Activated B cell treated with CpG ODN at 0.5 μM for 24 hours (primary cell): Measurements from ENCODE around the gene LOC101059915. TPM values are rescaled to one million over a fixed set of nuclear protein-coding genes. Genes with fewer than 3 reads are reported as not detected.
"Not testable (repeated sequence)": the region's sequence is repeated elsewhere in the genome, so short reads cannot be mapped to it uniquely, and the experiment has no call there.

Source experiments
- ATAC-seq: fragments of 200-7000 bp; cut with Tn5 transposase; one replicate; pipeline ENCODE4 v1.10.0; 2021; ENCODE audit warnings: low read depth, mild to moderate bottlenecking, moderate library complexity
- CTCF ChIA-PET: fragments of 350-600 bp; sonication (Branson Sonifier 250); formaldehyde crosslinking; loops from one replicate; lab custom pipeline; 2021; ENCODE audit warnings: antibody characterized with exemption; lab: Charles Lee
- POLR2A ChIA-PET: fragments of 350-600 bp; sonication (Branson Sonifier 250); formaldehyde crosslinking; loops from one replicate; lab custom pipeline; 2021; ENCODE audit warnings: antibody characterized with exemption; lab: Charles Lee
- DNase-seq: peaks from one replicate; pipeline ENCODE4 v3.0.0; 2022
- H3K27ac Mint-ChIP-seq: one replicate; pipeline ENCODE4 v1.8.0; 2020; ENCODE audit warnings: mixed read lengths
- H3K27me3 Mint-ChIP-seq: one replicate; pipeline ENCODE4 v1.8.0; 2021; ENCODE audit warnings: mixed read lengths
- H3K36me3 Mint-ChIP-seq: one replicate; pipeline ENCODE4 v1.8.0; 2021; ENCODE audit warnings: low read depth, mixed read lengths
- H3K4me1 Mint-ChIP-seq: one replicate; pipeline ENCODE4 v1.8.0; 2021; ENCODE audit warnings: mixed read lengths
- H3K4me3 Mint-ChIP-seq: one replicate; pipeline ENCODE4 v1.8.0; 2020; ENCODE audit warnings: mild to moderate bottlenecking, mixed read lengths
- H3K9me3 Mint-ChIP-seq: one replicate; pipeline ENCODE4 v1.8.0; 2020; ENCODE audit warnings: mixed read lengths
- intact Hi-C: fragments of 100-400 bp; cut with micrococcal nuclease; formaldehyde crosslinking; loops from one replicate; pipeline ENCODE4 v1.15.1; 2024
- total RNA-seq: library from RNA; stranded (reverse); gene quantifications from 2 replicates; pipeline ENCODE4 v1.2.3, GENCODE V29; 2022

The LOC101059915 gene

DNA sequence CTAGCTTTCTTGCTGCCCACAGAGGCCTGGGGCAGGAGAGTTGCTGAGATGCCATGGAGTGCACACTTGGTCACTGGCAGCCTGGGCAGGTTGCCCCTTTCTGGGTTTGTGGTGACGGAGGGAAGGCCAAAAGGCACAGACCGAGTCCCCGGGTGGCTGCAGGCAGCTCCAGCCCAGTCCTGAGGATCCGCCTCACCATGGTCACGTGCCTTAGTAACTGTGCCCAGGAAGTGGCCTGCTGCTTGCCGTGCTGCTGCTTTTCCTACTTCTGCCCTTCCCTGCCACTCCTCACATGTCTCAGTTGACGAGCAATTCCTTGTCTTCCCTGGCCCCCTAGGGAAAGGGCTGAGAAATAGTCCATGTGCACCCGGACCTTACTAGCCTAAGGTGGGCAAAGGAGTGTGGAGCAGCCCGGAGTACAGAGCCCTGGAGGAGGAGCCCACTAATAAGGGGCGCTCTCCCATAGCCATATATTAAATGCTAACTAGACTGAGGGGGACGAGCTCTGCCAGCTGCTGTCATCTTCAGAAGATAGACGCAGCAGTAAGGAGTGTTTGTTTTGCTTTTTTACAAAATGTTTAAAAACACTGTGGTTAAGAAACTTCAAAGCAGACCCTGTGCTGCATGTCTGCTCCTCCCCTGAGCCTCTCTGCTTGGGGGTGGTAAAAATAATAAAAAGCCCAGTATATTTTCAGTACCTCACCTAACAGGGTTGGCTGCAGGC, 31.1 kb downstream of the LOC101059915 start:
- H3K4me1 Mint-ChIP-seq, H3K36me3 Mint-ChIP-seq, H3K4me3 Mint-ChIP-seq, H3K27ac Mint-ChIP-seq, intact Hi-C loops, H3K27me3 Mint-ChIP-seq, H3K9me3 Mint-ChIP-seq, DNase-seq, ATAC-seq, POLR2A ChIA-PET, CTCF ChIA-PET: not testable (repeated sequence)

DNA sequence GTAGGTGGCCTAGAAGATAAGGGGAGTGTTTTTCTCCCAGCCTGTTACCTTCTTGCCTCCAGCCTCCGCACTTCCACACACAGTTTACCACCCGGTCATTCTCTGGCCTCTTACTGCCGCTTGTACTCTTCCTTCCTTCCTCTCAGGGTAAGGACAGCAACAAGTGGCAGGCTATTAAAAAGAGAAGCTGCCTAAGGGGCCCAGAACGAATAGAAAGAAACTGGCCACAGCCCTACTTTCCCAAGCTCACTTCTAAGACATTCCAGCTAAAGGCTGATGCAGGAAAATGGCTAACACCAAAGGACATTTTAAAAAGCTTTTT, 31.6 kb downstream of the LOC101059915 start:
- H3K4me3 Mint-ChIP-seq, H3K4me1 Mint-ChIP-seq, CTCF ChIA-PET, H3K36me3 Mint-ChIP-seq, DNase-seq, ATAC-seq, POLR2A ChIA-PET, intact Hi-C loops, H3K9me3 Mint-ChIP-seq, H3K27me3 Mint-ChIP-seq, H3K27ac Mint-ChIP-seq: not testable (repeated sequence)

DNA sequence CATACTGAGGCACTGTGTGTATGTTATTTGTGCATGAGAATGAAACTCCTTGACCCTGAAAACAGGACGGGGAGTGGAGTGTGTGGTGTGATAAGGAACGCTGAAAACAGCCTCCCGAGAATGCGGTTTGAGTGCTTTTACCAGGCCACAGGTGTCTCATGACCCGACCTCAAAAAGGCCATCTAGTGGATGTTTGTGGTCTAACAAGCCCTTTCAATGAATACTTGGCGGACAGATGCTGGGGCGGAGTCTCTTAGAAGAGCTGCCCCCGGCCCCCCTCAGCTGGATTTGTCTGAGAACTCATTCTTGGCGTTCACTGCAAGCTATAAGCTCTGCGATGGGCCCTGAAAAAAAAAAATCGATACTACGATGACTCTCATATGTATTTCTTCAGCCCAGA, 35.5 kb downstream of the LOC101059915 start:
- intact Hi-C loops, H3K4me1 Mint-ChIP-seq, CTCF ChIA-PET, H3K27me3 Mint-ChIP-seq, DNase-seq, ATAC-seq, H3K36me3 Mint-ChIP-seq, H3K27ac Mint-ChIP-seq, H3K4me3 Mint-ChIP-seq, POLR2A ChIA-PET, H3K9me3 Mint-ChIP-seq: not testable (repeated sequence)

DNA sequence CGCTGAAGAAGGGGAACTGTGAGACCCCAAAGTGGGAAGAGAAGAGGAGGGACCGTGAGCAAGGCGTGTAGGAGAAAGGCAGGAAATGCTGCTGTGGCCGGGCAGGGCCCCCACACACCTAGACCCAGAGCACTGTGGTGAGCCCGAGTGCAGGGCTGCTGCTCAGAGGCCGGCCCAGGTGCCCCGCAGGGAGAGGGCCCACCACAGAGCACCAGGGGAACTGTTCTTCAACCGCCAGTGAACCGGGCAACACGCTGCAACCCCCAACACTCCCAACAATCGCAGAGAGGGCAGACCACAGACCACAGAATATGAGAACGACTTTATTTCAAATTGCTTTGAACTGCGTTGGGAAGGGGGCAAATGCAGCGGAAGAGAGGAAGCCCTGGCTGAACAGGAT, 46.7 kb downstream of the LOC101059915 start:
- CTCF ChIA-PET, H3K4me1 Mint-ChIP-seq, intact Hi-C loops, DNase-seq, H3K27ac Mint-ChIP-seq, POLR2A ChIA-PET, H3K9me3 Mint-ChIP-seq, H3K36me3 Mint-ChIP-seq, ATAC-seq, H3K4me3 Mint-ChIP-seq, H3K27me3 Mint-ChIP-seq: not testable (repeated sequence)

DNA sequence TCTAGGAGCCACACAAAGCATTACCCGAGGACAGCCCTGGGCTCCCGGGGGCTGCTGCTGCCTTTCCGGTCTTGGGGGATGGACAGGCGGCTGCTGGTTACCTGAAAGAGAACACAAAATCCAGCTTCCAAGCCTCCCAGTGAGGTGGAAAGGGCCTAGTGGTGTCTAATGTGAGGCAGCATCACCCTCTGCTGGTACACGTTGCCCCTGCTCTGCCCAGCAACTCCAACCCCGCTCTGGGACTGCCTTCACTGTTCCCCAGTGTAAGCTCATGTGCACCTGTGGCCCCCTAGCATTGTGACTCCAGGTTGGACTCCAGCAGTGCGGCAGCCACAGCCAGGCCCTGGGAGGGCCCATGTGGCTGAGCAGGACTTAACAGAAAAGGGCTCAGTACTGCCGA, 48.2 kb downstream of the LOC101059915 start:
- ATAC-seq, POLR2A ChIA-PET, DNase-seq, intact Hi-C loops, H3K27ac Mint-ChIP-seq, H3K27me3 Mint-ChIP-seq, H3K4me3 Mint-ChIP-seq, H3K36me3 Mint-ChIP-seq, H3K4me1 Mint-ChIP-seq, CTCF ChIA-PET, H3K9me3 Mint-ChIP-seq: not testable (repeated sequence)

DNA sequence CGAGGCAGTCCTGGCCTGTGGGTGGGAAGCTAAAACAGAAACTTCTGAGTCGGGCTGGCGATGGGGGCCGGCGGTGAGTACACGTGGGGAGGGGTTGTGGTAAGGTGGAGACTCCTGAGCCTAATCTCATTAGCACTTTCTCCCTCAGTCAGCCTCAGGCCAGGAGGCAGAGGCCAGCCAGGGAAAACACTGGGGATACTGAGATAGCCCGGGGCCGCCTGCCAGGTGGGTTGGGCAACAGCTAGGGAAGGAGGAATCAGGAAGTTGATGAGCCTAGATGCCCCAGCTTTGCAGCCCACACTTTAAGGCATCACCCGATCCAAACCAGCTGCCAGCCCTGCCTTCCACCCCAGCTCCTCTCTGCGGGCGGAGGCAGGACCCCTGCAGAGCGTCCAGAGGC, 49.0 kb downstream of the LOC101059915 start:
- H3K36me3 Mint-ChIP-seq, intact Hi-C loops, POLR2A ChIA-PET: not testable (repeated sequence)

DNA sequence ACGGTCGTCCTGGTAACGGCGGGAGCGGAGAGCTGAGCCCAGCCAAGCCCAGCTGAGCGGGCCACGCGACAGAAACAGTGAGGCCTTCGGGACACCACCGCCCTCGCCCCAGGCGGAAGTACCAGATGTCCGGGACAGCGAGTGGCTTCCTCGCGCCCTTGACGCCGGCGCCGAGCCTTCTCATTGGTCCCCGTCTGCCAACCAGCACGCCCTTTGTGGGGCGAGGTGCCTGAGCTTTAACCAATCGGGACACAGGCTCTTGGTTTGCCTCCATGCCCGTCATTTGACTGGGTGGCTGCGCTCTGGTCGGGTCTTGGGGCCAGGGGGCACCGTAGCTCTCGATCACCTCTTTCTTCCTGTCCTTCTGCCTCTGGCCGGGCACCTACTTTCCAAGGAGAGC, 50.8 kb downstream of the LOC101059915 start, which contains the start of gene CXorf49:
TSS of gene CXorf49 (minus strand) at position 101 of the 400 bp plus-strand sequence. CDS start 134 bp downstream, outside the sequence.
- ATAC-seq, H3K4me3 Mint-ChIP-seq, H3K27me3 Mint-ChIP-seq, H3K36me3 Mint-ChIP-seq, intact Hi-C loops, POLR2A ChIA-PET, H3K27ac Mint-ChIP-seq, DNase-seq, CTCF ChIA-PET, H3K4me1 Mint-ChIP-seq, H3K9me3 Mint-ChIP-seq: not testable (repeated sequence)

More for the DNA sequence above, 49.0 kb downstream of the LOC101059915 start:
- H3K9me3 Mint-ChIP-seq, H3K27ac Mint-ChIP-seq, ATAC-seq, DNase-seq, CTCF ChIA-PET, H3K4me1 Mint-ChIP-seq, H3K27me3 Mint-ChIP-seq, H3K4me3 Mint-ChIP-seq: not testable (repeated sequence)

DNA sequence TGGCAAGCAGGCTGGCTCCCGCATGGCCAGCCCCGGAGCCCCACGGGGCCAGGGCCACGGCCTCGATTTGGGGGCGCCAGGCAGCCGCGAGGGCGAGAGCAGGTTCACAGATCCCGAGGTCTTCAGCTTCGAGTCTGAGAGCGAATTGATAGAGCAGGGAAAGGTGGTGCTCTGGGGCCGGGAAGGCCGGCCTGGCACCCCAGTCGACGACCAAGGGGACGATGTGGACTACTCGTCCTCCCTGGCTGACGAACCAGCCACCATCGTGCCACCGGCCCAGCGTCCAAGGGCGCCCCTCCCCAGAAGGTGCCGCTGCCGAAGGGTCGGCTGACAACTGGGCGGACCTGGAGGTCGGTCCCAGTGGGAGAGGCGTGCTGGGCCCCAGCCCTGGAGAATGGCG, 51.8 kb downstream of the LOC101059915 start:
- H3K4me1 Mint-ChIP-seq, ATAC-seq, intact Hi-C loops, DNase-seq, H3K4me3 Mint-ChIP-seq, H3K36me3 Mint-ChIP-seq, CTCF ChIA-PET, H3K27ac Mint-ChIP-seq, POLR2A ChIA-PET, H3K9me3 Mint-ChIP-seq, H3K27me3 Mint-ChIP-seq: not testable (repeated sequence)

DNA sequence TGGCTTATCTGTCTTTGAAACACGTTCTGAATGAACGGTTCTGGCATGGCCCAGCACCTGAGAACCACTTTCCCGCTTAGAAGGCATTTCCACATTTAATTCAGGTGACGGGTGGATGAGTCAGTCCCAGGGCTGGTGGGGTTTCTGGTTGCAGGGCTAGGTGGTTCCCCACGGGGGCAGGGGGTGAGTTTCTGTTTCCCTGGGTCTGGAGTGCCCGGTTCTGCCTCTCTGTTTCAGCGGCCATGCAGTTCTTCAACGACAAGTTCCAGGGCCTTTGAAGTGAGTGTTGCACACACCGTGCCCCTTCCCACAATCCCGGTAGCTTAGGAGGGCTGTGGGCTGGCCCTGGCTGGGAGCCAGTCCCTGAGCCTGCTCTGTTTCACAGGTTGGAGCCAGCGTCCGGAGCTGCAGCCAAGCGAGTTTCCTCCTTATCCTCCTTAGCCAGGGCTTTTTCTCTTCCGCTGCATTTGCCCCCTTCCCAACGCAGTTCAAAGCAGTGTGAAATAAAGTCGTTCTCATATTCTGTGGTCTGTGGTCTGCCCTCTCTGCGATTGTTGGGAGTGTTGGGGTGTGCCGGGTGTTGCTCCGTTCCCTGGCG, 53.0 kb downstream of the LOC101059915 start:
- intact Hi-C loops, H3K27ac Mint-ChIP-seq, ATAC-seq, H3K4me1 Mint-ChIP-seq, CTCF ChIA-PET, H3K9me3 Mint-ChIP-seq, DNase-seq, POLR2A ChIA-PET, H3K27me3 Mint-ChIP-seq, H3K4me3 Mint-ChIP-seq, H3K36me3 Mint-ChIP-seq: not testable (repeated sequence)

Other genes starting within 250 kb of the LOC101059915 start
- gene OGT, start 134.4 kb upstream of the LOC101059915 start, total RNA-seq: 223 and 272 TPM in 2 replicates
- 4.1 and 4.5 TPM in 2 replicates for gene GCNA, start 89.1 kb upstream of the LOC101059915 start, total RNA-seq
- gene CXCR3, start 49.0 kb upstream of the LOC101059915 start, total RNA-seq: 5.4 and 6.4 TPM in 2 replicates
- gene CXorf49, start 50.7 kb downstream of the LOC101059915 start, total RNA-seq: not detected in 2 replicates
- gene CXorf49B, start 95.8 kb downstream of the LOC101059915 start, total RNA-seq: not detected in 2 replicates
- gene NHSL2, start 243.3 kb downstream of the LOC101059915 start, total RNA-seq: 0.29 TPM in 2 replicates